Measurements from ENCODE around the gene WDR27. TPM values are rescaled to one million over a fixed set of nuclear protein-coding genes. Genes with fewer than 3 reads are reported as not detected.

Gene WDR27
- total and polyA plus RNA-seq, 4 donors: 4.5 to 58.7 (median 40.4) TPM

- Histone ChIP-seq H3K36me3 (ENCODE audit: control insufficient read depth in 1 of 2, insufficient read depth in 2 of 2, low read length in 1 of 2) (peaks cover 0 to 3% of the 10 kb centered on the region in 2 donors), H3K4me3 (ENCODE audit: low read length in 2 of 2) (no peak overlapping the region), H3K9me3 (ENCODE audit: control insufficient read depth, low read length) (no peaks in the 10 kb centered on the region), H3K27ac (ENCODE audit: low read depth in 1 of 2, low read length in 2 of 2) (no peak overlapping the region), H3K4me1 (ENCODE audit: control insufficient read depth in 1 of 2, insufficient read depth in 2 of 2, low read length in 2 of 2) (no peaks in the 10 kb centered on the region), H3K27me3 (ENCODE audit: control insufficient read depth in 1 of 2, insufficient read depth in 2 of 2, low read length in 1 of 2) (no peaks in the 10 kb centered on the region)
- peak in 1 of 2 donors; percentile 44 for DNase-seq
- no peak for ATAC-seq (ENCODE audit: low FRiP score)
- 93 to 95% methylated on average over 11 of the region's 11 CpGs for WGBS, 2 donors
- intact Hi-C loops (cut with DNase I): no loop called here
Observed at GRCh38 chr6:169652896-169653295, 48.9 kb downstream of the WDR27 start.

- Histone ChIP-seq H3K36me3 (ENCODE audit: control insufficient read depth in 1 of 2, insufficient read depth in 2 of 2, low read length in 1 of 2) (peaks cover 0 to 2% of the 10 kb centered on the region in 2 donors), H3K9me3 (ENCODE audit: control insufficient read depth, low read length) (no peaks in the 10 kb centered on the region), H3K27ac (ENCODE audit: low read depth in 1 of 2, low read length in 2 of 2) (no peak overlapping the region), H3K4me1 (ENCODE audit: control insufficient read depth in 1 of 2, insufficient read depth in 2 of 2, low read length in 2 of 2) (no peaks in the 10 kb centered on the region), H3K27me3 (ENCODE audit: control insufficient read depth in 1 of 2, insufficient read depth in 2 of 2, low read length in 1 of 2) (no peaks in the 10 kb centered on the region), H3K4me3 (ENCODE audit: low read length in 2 of 2) (no peak overlapping the region)
- 92 to 93% methylated on average over 12 of the region's 12 CpGs for WGBS, 2 donors
- ATAC-seq (ENCODE audit: low FRiP score): no peak
- intact Hi-C loops (cut with DNase I): no loop called here
- DNase-seq: peak in 1 of 2 donors; percentile 25
Observed at GRCh38 chr6:169651498-169651897, 50.3 kb downstream of the WDR27 start.

GRCh38 chr6:169650959-169651292 lies 50.9 kb downstream of the WDR27 start:
- no peak overlapping the region for H3K4me3 ChIP-seq (ENCODE audit: low read length in 2 of 2)
- H3K4me1 ChIP-seq (ENCODE audit: control insufficient read depth in 1 of 2, insufficient read depth in 2 of 2, low read length in 2 of 2): no peaks in the 10 kb centered on the region
- 87 to 95% methylated on average over 4 to 6 of the region's 6 CpGs for WGBS, 2 donors
- DNase-seq: no peak
- H3K9me3 ChIP-seq (ENCODE audit: control insufficient read depth, low read length): no peaks in the 10 kb centered on the region
- H3K27ac ChIP-seq (ENCODE audit: low read depth in 1 of 2, low read length in 2 of 2): no peak overlapping the region
- no peaks in the 10 kb centered on the region for H3K27me3 ChIP-seq (ENCODE audit: control insufficient read depth in 1 of 2, insufficient read depth in 2 of 2, low read length in 1 of 2)
- peaks cover 0 to 2% of the 10 kb centered on the region in 2 donors for H3K36me3 ChIP-seq (ENCODE audit: control insufficient read depth in 1 of 2, insufficient read depth in 2 of 2, low read length in 1 of 2)
- no peak for ATAC-seq (ENCODE audit: low FRiP score)
- intact Hi-C loops (cut with DNase I): no loop called here

GRCh38 chr6:169650241-169650958 lies 51.4 kb downstream of the WDR27 start:
- Histone ChIP-seq H3K9me3 (ENCODE audit: control insufficient read depth, low read length) (no peaks in the 10 kb centered on the region), H3K27me3 (ENCODE audit: control insufficient read depth in 1 of 2, insufficient read depth in 2 of 2, low read length in 1 of 2) (no peaks in the 10 kb centered on the region), H3K36me3 (ENCODE audit: control insufficient read depth in 1 of 2, insufficient read depth in 2 of 2, low read length in 1 of 2) (peaks cover 0 to 2% of the 10 kb centered on the region in 2 donors), H3K27ac (ENCODE audit: low read depth in 1 of 2, low read length in 2 of 2) (no peak overlapping the region), H3K4me3 (ENCODE audit: low read length in 2 of 2) (no peak overlapping the region), H3K4me1 (ENCODE audit: control insufficient read depth in 1 of 2, insufficient read depth in 2 of 2, low read length in 2 of 2) (no peaks in the 10 kb centered on the region)
- intact Hi-C loops (cut with DNase I): no loop called here
- WGBS, 2 donors: 98 to 99% methylated on average over 3 of the region's 3 CpGs
- ATAC-seq (ENCODE audit: low FRiP score): no peak
- no peak for DNase-seq

- Histone ChIP-seq H3K4me1 (ENCODE audit: control insufficient read depth in 1 of 2, insufficient read depth in 2 of 2, low read length in 2 of 2) (no peaks in the 10 kb centered on the region), H3K9me3 (ENCODE audit: control insufficient read depth, low read length) (no peaks in the 10 kb centered on the region), H3K27me3 (ENCODE audit: control insufficient read depth in 1 of 2, insufficient read depth in 2 of 2, low read length in 1 of 2) (no peaks in the 10 kb centered on the region), H3K27ac (ENCODE audit: low read depth in 1 of 2, low read length in 2 of 2) (no peak overlapping the region), H3K4me3 (ENCODE audit: low read length in 2 of 2) (no peak overlapping the region), H3K36me3 (ENCODE audit: control insufficient read depth in 1 of 2, insufficient read depth in 2 of 2, low read length in 1 of 2) (peaks cover 0 to 2% of the 10 kb centered on the region in 2 donors)
- DNase-seq: peak in 1 of 2 donors; percentile 53
- 93% methylated on average over 9 of the region's 9 CpGs for WGBS, 2 donors
- no peak for ATAC-seq (ENCODE audit: low FRiP score)
- intact Hi-C loops (cut with DNase I): loop anchor here in 1 of 2 donors (10.0 kb wide), 1 partner anchor 754 kb away; no protein-coding TSS in a partner anchor
Observed at GRCh38 chr6:169648617-169649016, 53.2 kb downstream of the WDR27 start.

DNA sequence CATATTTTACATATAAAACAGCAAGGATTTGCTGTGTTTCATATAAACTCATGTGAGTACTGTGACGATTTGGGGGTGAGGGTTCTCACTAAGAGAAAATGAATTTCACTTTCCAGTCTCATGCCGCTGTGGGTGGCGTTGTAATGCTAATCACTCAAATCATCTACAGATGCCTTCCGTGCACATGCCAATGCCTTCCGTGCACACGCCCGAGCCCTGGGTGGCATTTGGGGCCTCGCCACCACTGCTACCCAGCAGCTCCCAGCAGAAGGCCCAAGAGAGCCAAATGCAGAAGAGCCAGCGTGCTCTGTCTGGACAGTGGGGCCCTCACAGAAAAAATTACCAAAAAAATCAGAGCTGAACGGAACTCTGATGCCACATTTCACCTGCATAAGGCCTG lies 53.7 kb downstream of the WDR27 start:
- no peaks in the 10 kb centered on the region for H3K27me3 ChIP-seq (ENCODE audit: control insufficient read depth in 1 of 2, insufficient read depth in 2 of 2, low read length in 1 of 2)
- no peak overlapping the region for H3K4me3 ChIP-seq (ENCODE audit: low read length in 2 of 2)
- no peaks in the 10 kb centered on the region for H3K9me3 ChIP-seq (ENCODE audit: control insufficient read depth, low read length)
- WGBS, 2 donors: 90 to 94% methylated on average over 10 of the region's 10 CpGs
- peak in 1 of 2 donors; percentile 27 for DNase-seq
- peaks cover 0 to 2% of the 10 kb centered on the region in 2 donors for H3K36me3 ChIP-seq (ENCODE audit: control insufficient read depth in 1 of 2, insufficient read depth in 2 of 2, low read length in 1 of 2)
- no peak for ATAC-seq (ENCODE audit: low FRiP score)
- H3K4me1 ChIP-seq (ENCODE audit: control insufficient read depth in 1 of 2, insufficient read depth in 2 of 2, low read length in 2 of 2): no peaks in the 10 kb centered on the region
- no peak overlapping the region for H3K27ac ChIP-seq (ENCODE audit: low read depth in 1 of 2, low read length in 2 of 2)
- intact Hi-C loops (cut with DNase I): loop anchor here in 1 of 2 donors (10.0 kb wide), 1 partner anchor 753 kb away; no protein-coding TSS in a partner anchor

DNA sequence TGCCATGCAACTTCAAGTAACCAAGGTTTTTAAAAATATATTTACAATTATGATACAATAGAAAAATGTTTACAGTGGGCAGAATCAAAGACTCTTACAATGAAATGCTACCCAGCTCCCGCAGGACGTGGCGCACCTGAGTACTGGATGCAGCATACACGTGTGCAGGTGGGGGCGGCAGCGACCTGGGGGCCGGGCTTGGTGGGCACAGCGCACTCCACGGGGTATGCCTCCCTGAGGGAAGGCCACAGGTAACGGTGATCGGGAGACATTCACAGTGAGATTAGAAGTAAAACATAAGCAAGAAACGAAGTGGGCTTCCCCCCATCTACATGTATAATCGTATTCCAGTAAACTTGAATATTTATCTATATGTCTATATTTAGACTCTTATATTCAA lies 54.2 kb downstream of the WDR27 start:
- DNase-seq: peak in 1 of 2 donors; percentile 45

DNA sequence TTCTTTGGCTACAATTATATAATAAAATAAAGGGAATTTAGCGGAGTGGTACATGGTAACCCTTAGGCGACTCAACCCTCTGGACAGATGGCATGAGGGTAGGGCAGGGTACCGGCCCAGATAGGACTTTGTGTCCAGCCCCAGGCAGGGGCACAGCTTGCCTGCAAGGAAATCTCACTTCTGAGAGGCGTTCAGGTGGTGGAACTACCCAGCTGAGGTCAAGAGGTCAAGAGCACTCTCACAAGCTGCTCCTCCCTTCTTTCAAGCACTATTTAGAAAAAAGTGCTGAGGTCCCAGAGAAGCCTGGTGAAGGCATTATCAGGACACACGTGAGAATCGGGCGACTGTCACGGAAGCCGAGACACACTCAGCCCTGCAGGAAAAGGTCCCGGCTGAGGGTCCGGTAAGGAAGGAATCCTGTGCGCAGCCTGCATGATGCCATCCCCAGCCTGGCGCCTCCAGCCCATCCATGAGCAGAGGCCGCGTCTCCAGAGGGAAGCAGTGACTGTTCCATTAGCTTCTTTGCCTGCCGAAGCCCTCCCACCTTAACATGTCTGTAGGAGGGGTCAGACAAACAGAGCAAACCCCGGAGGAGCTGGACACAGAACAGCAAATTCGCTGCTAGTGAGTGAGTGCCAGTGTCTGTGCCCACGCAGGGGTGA lies 54.8 kb downstream of the WDR27 start:
- Histone ChIP-seq H3K27me3 (ENCODE audit: control insufficient read depth in 1 of 2, insufficient read depth in 2 of 2, low read length in 1 of 2) (no peaks in the 10 kb centered on the region), H3K27ac (ENCODE audit: low read depth in 1 of 2, low read length in 2 of 2) (no peak overlapping the region), H3K4me1 (ENCODE audit: control insufficient read depth in 1 of 2, insufficient read depth in 2 of 2, low read length in 2 of 2) (no peaks in the 10 kb centered on the region), H3K9me3 (ENCODE audit: control insufficient read depth, low read length) (no peaks in the 10 kb centered on the region), H3K36me3 (ENCODE audit: control insufficient read depth in 1 of 2, insufficient read depth in 2 of 2, low read length in 1 of 2) (peaks cover 0 to 2% of the 10 kb centered on the region in 2 donors), H3K4me3 (ENCODE audit: low read length in 2 of 2) (no peak overlapping the region)
- DNase-seq (peak in 1 of 2 donors; percentile 61), ATAC-seq (ENCODE audit: low FRiP score) (no peak)
- intact Hi-C loops (cut with DNase I): loop anchor here in 1 of 2 donors (10.0 kb wide), 1 partner anchor 752 kb away; no protein-coding TSS in a partner anchor
- WGBS, 2 donors: 87% methylated on average over 19 of the region's 19 CpGs

More for the DNA sequence above, 54.2 kb downstream of the WDR27 start:
- no peaks in the 10 kb centered on the region for H3K27me3 ChIP-seq (ENCODE audit: control insufficient read depth in 1 of 2, insufficient read depth in 2 of 2, low read length in 1 of 2)
- no peaks in the 10 kb centered on the region for H3K4me1 ChIP-seq (ENCODE audit: control insufficient read depth in 1 of 2, insufficient read depth in 2 of 2, low read length in 2 of 2)
- H3K9me3 ChIP-seq (ENCODE audit: control insufficient read depth, low read length): no peaks in the 10 kb centered on the region
- intact Hi-C loops (cut with DNase I): loop anchor here in 1 of 2 donors (10.0 kb wide), 1 partner anchor 753 kb away; no protein-coding TSS in a partner anchor
- H3K4me3 ChIP-seq (ENCODE audit: low read length in 2 of 2): no peak overlapping the region
- no peak for ATAC-seq (ENCODE audit: low FRiP score)
- WGBS, 2 donors: 92% methylated on average over 13 of the region's 13 CpGs
- peaks cover 0 to 2% of the 10 kb centered on the region in 2 donors for H3K36me3 ChIP-seq (ENCODE audit: control insufficient read depth in 1 of 2, insufficient read depth in 2 of 2, low read length in 1 of 2)
- no peak overlapping the region for H3K27ac ChIP-seq (ENCODE audit: low read depth in 1 of 2, low read length in 2 of 2)
